A549 (cell line): ENCODE results near the gene IST1.

Source experiments
- JUN ChIP-seq, 2 experiments: fragments of >200 bp; sonication (Bioruptor Twin); formaldehyde crosslinking; IDR thresholded peaks; 2 replicates in 1 of 2; 3 replicates in 1 of 2; pipeline ENCODE4 v1.6.1; 2016 to 2017
- POLR2A ChIP-seq: IDR thresholded peaks from 2 replicates; pipeline ENCODE4 v1.6.1; 2012; ENCODE audit warnings: mild to moderate bottlenecking, low read length
- RAD21 ChIP-seq, 2 experiments: fragments of >200 bp in 1 of 2; sonication (Bioruptor Twin) in 1 of 2; formaldehyde crosslinking in 1 of 2; IDR thresholded peaks in 1 of 2; conservative IDR thresholded peaks in 1 of 2; 2 replicates in 1 of 2; 3 replicates in 1 of 2; pipeline ENCODE4 v1.6.1; 2012 to 2018; ENCODE audit warnings: inconsistent platforms in 1 of 2
- RCOR1 ChIP-seq: fragments of 150-350 bp; IDR thresholded peaks from 2 replicates; pipeline ENCODE4 v1.6.1; 2014; ENCODE audit warnings: antibody characterized with exemption, low read length, low read depth
- SMC3 ChIP-seq: fragments of >200 bp; sonication (Bioruptor Twin); formaldehyde crosslinking; IDR thresholded peaks from 3 replicates; pipeline ENCODE4 v1.6.1; 2018; ENCODE audit warnings: inconsistent platforms
- ZNF302 ChIP-seq: fragments of 250-450 bp; sonication (Bioruptor Pico); IDR thresholded peaks from 2 replicates; pipeline ENCODE4 v1.9.0; 2021; ENCODE audit warnings: inconsistent platforms, mild to moderate bottlenecking, moderate library complexity
- TF ChIP-seq, protein P1 (sequence below): IDR thresholded peaks from 2 replicates; pipeline ENCODE4 v1.6.1; 2012
- TF ChIP-seq, protein P2 (sequence below): fragments of >200 bp; sonication (Bioruptor Twin); formaldehyde crosslinking; IDR thresholded peaks from 3 replicates; pipeline ENCODE4 v1.5.1; 2016

DNA sequence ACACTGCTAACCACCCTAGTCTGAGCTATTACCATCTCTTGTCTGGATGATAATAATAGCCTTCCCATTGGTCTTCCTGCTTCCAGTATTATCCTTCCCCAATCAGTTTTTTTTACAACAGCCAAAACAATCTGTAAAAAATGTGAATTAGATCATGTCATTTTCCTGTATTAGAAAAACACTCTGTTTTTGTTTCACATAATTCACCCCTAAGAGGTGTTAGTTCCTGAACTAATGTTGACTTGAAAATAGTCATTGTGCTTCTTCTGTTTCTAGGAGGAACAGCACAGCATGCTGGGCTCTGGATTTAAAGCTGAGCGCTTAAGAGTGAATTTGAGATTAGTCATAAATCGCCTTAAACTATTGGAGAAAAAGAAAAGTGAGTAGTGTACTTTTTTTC, 20.0 kb downstream of the IST1 start:
- TF ChIP-seq ZNF302 (CRISPR knock-in tag) (no peak), RAD21 (conservative IDR thresholded peaks at IDR 0.05 in 1 of 2, IDR thresholded peaks at IDR 0.05 in 1 of 2) (no peak), RCOR1 (no peak), SMC3 (no peak), JUN (IDR thresholded peaks at IDR 0.05) (no peak), POLR2A (no peak)
- TF ChIP-seq, protein P1, sequence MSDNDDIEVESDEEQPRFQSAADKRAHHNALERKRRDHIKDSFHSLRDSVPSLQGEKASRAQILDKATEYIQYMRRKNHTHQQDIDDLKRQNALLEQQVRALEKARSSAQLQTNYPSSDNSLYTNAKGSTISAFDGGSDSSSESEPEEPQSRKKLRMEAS, result no peak
- TF ChIP-seq, protein P2, sequence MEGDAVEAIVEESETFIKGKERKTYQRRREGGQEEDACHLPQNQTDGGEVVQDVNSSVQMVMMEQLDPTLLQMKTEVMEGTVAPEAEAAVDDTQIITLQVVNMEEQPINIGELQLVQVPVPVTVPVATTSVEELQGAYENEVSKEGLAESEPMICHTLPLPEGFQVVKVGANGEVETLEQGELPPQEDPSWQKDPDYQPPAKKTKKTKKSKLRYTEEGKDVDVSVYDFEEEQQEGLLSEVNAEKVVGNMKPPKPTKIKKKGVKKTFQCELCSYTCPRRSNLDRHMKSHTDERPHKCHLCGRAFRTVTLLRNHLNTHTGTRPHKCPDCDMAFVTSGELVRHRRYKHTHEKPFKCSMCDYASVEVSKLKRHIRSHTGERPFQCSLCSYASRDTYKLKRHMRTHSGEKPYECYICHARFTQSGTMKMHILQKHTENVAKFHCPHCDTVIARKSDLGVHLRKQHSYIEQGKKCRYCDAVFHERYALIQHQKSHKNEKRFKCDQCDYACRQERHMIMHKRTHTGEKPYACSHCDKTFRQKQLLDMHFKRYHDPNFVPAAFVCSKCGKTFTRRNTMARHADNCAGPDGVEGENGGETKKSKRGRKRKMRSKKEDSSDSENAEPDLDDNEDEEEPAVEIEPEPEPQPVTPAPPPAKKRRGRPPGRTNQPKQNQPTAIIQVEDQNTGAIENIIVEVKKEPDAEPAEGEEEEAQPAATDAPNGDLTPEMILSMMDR, result no peak
